Neutrophil (primary cell): Measurements from ENCODE around the gene ACTR6.
"Not testable (repeated sequence)": the region's sequence is repeated elsewhere in the genome, so short reads cannot be mapped to it uniquely, and the experiment has no call there.

Source experiments
- H3K27ac ChIP-seq: fragments of 200-600 bp; sonication (generic); 2 replicates; pipeline ENCODE4 v1.5.1; 2016; ENCODE audit warnings: mild to moderate bottlenecking, moderate library complexity
- H3K27me3 ChIP-seq: fragments of 200-600 bp; sonication (generic); 2 replicates; pipeline ENCODE4 v1.6.0; 2016; ENCODE audit warnings: mild to moderate bottlenecking
- H3K36me3 ChIP-seq: fragments of 200-600 bp; sonication (generic); 2 replicates; pipeline ENCODE4 v1.5.1; 2017
- H3K4me1 ChIP-seq, 2 experiments: fragments of 200-600 bp in 1 of 2; sonication (generic) in 1 of 2; 1 replicate in 1 of 2; 2 replicates in 1 of 2; pipeline versions ENCODE4 v1.5.1 to v1.6.1; 2013 to 2016; ENCODE audit warnings: low read depth in 1 of 2, low read length in 1 of 2, mild to moderate bottlenecking in 1 of 2, moderate library complexity in 1 of 2; ENCODE audit not compliant: control insufficient read depth in 1 of 2, insufficient read depth in 1 of 2
- H3K4me3 ChIP-seq, 2 experiments: fragments of 200-600 bp in 1 of 2; sonication (generic) in 1 of 2; 1 replicate in 1 of 2; 2 replicates in 1 of 2; pipeline ENCODE4 v1.5.1; 2013 to 2016; ENCODE audit warnings: low read depth in 1 of 2, low read length in 1 of 2, mild to moderate bottlenecking in 1 of 2, moderate library complexity in 1 of 2
- H3K9me3 ChIP-seq: fragments of 200-600 bp; sonication (generic); 2 replicates; pipeline ENCODE4 v1.5.1; 2016
- TF ChIP-seq, protein P1 (sequence below): fragments of 200-600 bp; sonication (generic); IDR thresholded peaks from 2 replicates; pipeline ENCODE4 v1.5.1; 2016; ENCODE audit warnings: antibody characterized with exemption

The ACTR6 gene

DNA sequence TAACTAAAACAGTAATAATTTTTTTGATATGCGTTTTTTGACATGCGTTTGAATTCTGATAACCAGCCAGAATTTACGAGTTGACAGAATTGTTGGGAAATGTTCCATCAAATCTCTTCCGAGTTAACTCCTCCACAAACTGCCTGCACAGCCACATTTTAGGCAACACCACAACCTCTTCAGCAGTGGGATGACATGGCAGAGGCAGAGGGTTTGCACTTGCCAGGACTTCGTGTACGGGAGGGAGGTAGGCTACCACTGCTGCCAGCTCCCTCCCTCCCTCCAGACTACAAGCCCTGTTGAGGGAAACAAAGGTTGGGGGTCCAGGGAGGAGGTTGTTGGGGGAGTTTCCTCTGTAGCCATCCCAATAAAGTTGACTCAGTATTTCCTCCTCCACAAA lies 14.5 kb upstream of the ACTR6 start:
- no peaks in the 10 kb centered on the region for H3K27me3 ChIP-seq
- no peaks in the 10 kb centered on the region for H3K36me3 ChIP-seq
- no peaks in the 10 kb centered on the region for H3K4me1 ChIP-seq
- TF ChIP-seq, protein P1, sequence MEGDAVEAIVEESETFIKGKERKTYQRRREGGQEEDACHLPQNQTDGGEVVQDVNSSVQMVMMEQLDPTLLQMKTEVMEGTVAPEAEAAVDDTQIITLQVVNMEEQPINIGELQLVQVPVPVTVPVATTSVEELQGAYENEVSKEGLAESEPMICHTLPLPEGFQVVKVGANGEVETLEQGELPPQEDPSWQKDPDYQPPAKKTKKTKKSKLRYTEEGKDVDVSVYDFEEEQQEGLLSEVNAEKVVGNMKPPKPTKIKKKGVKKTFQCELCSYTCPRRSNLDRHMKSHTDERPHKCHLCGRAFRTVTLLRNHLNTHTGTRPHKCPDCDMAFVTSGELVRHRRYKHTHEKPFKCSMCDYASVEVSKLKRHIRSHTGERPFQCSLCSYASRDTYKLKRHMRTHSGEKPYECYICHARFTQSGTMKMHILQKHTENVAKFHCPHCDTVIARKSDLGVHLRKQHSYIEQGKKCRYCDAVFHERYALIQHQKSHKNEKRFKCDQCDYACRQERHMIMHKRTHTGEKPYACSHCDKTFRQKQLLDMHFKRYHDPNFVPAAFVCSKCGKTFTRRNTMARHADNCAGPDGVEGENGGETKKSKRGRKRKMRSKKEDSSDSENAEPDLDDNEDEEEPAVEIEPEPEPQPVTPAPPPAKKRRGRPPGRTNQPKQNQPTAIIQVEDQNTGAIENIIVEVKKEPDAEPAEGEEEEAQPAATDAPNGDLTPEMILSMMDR, result no peak
- H3K27ac ChIP-seq, result no peak overlapping the region
- no peaks in the 10 kb centered on the region for H3K9me3 ChIP-seq
- H3K4me3 ChIP-seq, result no peak overlapping the region

DNA sequence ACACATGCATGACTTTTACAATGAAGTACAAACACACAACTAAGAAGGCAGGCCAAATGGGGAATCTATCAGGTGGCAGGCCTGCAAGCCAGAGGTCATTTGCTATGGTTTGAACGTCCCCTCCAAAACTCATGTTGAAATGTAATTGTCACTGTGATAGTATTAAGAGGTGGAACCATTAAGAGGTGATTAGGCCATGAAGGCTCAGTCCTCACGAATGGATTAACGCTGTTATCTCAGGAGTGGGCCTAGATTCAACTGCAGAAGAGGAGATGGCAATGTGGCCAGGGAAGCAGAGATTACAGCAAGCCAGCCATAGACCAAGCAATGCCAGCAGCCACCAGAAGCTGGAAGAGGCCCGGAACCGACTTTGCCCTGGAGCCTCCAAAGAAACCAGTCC lies 13.5 kb upstream of the ACTR6 start:
- Histone ChIP-seq H3K9me3 (no peaks in the 10 kb centered on the region), H3K4me1 (no peaks in the 10 kb centered on the region), H3K4me3 (no peak overlapping the region), H3K36me3 (no peaks in the 10 kb centered on the region), H3K27me3 (no peaks in the 10 kb centered on the region), H3K27ac (no peak overlapping the region)
- TF ChIP-seq, protein P1, result no peak

DNA sequence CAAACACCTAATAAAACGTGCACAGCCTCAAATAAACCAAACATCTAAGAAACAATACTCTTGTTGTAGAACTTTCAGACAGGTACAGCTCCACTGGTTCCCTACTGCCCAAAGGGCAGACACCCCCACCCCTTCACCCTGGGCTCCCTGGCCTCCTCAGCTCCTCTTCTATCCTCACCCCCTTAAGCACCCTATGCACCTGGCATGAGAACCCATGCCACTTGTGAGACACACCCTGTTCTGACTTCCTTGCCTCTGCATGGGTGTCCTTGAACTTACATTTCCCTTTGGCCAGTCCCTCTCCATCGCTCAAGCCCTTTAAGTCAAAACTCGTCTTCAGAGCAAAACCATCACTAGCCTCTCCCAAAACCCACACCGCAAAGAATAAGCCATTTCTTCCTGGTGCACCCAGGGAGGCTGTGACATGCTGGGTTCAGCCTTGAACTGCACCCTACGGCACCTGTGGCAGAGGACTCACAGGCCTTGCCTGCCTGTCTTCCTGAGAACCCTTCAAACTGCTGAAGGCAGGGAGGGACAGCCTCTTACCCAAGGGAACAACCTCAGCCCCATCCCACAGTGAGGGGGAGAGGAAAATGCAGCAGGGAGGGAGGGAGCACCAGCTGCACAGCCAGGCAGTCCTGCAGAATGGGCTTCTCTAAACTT lies 12.6 kb upstream of the ACTR6 start:
- Histone ChIP-seq H3K27ac (no peak overlapping the region), H3K4me3 (no peak overlapping the region), H3K9me3 (no peaks in the 10 kb centered on the region), H3K27me3 (no peaks in the 10 kb centered on the region), H3K4me1 (no peaks in the 10 kb centered on the region), H3K36me3 (no peaks in the 10 kb centered on the region)
- TF ChIP-seq, protein P1, result no peak

DNA sequence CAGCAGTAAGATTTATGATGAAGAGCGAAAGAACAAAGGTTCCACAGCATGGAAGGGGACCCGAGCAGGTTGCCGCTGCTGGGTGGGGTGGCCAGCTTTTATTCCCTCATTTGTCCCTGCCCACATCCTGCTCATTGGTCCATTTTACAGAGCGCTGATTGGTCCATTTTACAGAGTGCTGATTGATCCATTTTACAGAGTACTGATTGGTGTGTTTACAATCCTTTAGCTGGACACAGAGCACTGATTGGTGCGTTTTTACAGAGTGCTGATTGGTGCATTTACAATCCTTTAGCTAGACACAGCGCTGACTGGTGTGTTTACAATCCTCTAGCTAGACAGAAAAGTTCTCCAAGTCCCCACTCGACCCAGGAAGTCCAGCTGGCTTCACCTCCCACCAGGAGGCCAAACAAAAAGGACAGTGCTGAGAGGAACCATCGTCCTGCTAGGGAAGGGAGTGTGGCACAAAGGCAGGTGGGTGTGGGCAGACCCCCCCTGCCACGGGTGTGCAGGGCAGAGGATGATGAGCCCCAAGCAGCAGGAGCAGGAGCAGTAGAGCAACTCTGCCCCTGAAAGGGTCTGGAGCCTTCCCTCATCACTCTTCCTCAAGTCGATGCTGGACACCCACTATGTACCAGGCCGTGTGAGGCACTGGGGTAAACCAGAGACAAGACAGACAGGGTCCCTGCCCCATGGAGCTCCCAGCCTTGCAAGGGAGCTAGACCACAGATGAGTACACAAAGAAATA lies 11.6 kb upstream of the ACTR6 start:
- not testable (repeated sequence) for H3K36me3 ChIP-seq, H3K27me3 ChIP-seq, H3K4me3 ChIP-seq, H3K4me1 ChIP-seq, H3K9me3 ChIP-seq, H3K27ac ChIP-seq

DNA sequence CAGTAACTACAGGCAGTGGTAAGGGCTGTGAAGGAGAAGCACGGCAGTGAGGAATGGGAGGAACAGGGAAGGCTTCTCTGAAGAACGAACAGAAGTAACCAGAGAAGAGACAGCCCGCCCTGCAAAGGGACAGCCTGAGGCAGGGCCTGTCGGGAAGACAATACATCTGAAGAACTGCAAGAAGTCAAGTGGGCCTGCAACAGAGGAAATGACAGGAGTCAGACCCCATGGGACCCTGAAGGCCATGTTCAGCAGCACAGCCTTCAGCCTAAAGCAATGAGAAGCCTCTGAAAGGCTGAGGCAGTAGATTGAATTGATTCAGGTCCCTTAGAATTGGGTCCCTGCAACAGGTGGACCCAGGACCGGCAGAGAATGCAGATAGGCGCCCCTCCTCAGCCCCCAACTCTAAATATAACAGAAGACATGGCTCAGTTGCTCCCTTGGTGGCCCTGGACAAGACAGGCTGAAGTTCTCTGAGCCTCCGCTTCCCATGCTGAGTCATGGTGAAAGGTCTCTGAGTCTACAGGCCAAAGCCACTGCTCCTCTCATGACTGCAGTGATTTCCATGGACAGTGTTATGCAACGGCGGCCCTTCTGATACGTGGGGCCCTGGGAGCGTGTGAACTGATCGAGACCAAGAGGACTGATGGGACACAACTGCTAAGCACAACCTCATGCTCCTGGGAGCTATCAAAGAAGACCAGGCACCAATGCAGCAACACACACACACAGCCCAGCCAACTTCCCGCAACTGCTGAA lies 10.8 kb upstream of the ACTR6 start:
- Histone ChIP-seq H3K27ac (no peak overlapping the region), H3K4me1 (no peaks in the 10 kb centered on the region), H3K36me3 (no peaks in the 10 kb centered on the region), H3K27me3 (no peaks in the 10 kb centered on the region), H3K4me3 (no peak overlapping the region), H3K9me3 (no peaks in the 10 kb centered on the region)
- TF ChIP-seq, protein P1, result no peak

DNA sequence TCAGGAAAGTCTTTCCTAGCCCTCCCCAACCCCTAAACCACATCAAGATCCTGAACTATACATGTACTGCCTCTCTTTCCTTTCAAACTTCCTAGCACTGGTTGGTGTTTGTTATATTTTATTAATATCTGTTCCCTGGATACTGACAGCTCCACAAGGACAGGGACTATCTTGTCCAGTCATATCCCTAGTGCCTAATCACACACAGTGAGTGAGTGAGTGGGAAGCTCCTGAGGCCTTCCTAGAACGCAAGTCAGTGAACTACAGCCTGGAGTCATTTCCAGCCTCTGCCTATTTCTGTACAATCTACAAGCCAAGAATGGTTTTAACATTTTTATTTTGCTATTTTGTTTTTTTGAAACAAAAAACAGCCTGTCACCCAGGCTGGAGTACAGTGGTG lies 7.5 kb upstream of the ACTR6 start:
- Histone ChIP-seq H3K27me3 (no peaks in the 10 kb centered on the region), H3K36me3 (no peaks in the 10 kb centered on the region), H3K4me1 (no peaks in the 10 kb centered on the region), H3K27ac (no peak overlapping the region), H3K9me3 (no peaks in the 10 kb centered on the region), H3K4me3 (no peak overlapping the region)
- TF ChIP-seq, protein P1, result no peak
